Hepatocyte (in vitro differentiated cells): ENCODE results near the gene CCDC47. TPM values are rescaled to one million over a fixed set of nuclear protein-coding genes. Genes with fewer than 3 reads are reported as not detected.

Source experiments
- DNase-seq: peaks from one replicate; pipeline ENCODE4 v3.0.0-alpha.2; 2016; ENCODE audit warnings: low spot score
- H2AFZ ChIP-seq: fragments of 200-600 bp; sonication (generic); 2 replicates; pipeline ENCODE4 v1.6.0; 2016; ENCODE audit warnings: antibody characterized with exemption, mild to moderate bottlenecking
- H3K27ac ChIP-seq: fragments of 200-600 bp; sonication (generic); 2 replicates; pipeline ENCODE4 v1.5.1; 2016; ENCODE audit warnings: mild to moderate bottlenecking
- H3K27me3 ChIP-seq: fragments of 200-600 bp; sonication (generic); 2 replicates; pipeline ENCODE4 v1.6.1; 2016
- H3K36me3 ChIP-seq: fragments of 200-600 bp; sonication (generic); replicated peaks from 2 replicates; pipeline ENCODE4 v1.5.1; 2016; ENCODE audit warnings: low read depth; ENCODE audit not compliant: insufficient read depth
- H3K4me1 ChIP-seq: fragments of 200-600 bp; sonication (generic); 2 replicates; pipeline ENCODE4 v1.5.1; 2016; ENCODE audit warnings: mild to moderate bottlenecking, moderate library complexity; ENCODE audit not compliant: insufficient read depth
- H3K4me2 ChIP-seq: fragments of 200-600 bp; sonication (generic); 2 replicates; pipeline ENCODE4 v1.6.0; 2016
- H3K4me3 ChIP-seq: fragments of 200-600 bp; sonication (generic); 2 replicates; pipeline ENCODE4 v1.5.1; 2016; ENCODE audit warnings: mild to moderate bottlenecking
- H3K79me2 ChIP-seq: fragments of 200-600 bp; sonication (generic); 2 replicates; pipeline ENCODE4 v1.6.0; 2017; ENCODE audit warnings: mild to moderate bottlenecking
- H3K9me2 ChIP-seq: fragments of 200-600 bp; sonication (generic); replicated peaks from 2 replicates; pipeline ENCODE4 v1.6.0; 2017; ENCODE audit warnings: mild to moderate bottlenecking; ENCODE audit not compliant: insufficient read depth
- H3K9me3 ChIP-seq: fragments of 200-600 bp; sonication (generic); 2 replicates; pipeline ENCODE4 v1.5.1; 2016; ENCODE audit warnings: low read depth, mild to moderate bottlenecking
- H4K20me1 ChIP-seq: fragments of 200-600 bp; sonication (generic); 2 replicates; pipeline ENCODE4 v1.6.0; 2016; ENCODE audit warnings: mild to moderate bottlenecking; ENCODE audit not compliant: insufficient read depth, poor library complexity, severe bottlenecking
- CTCF ChIP-seq: fragments of 200-600 bp; sonication (generic); IDR thresholded peaks from 2 replicates; pipeline ENCODE4 v1.5.1; 2016; ENCODE audit warnings: antibody characterized with exemption, mild to moderate bottlenecking; ENCODE audit not compliant: poor library complexity
- EZH2 ChIP-seq: fragments of 200-600 bp; sonication (generic); IDR thresholded peaks from 2 replicates; pipeline ENCODE4 v1.6.1; 2016; ENCODE audit warnings: antibody characterized with exemption, mild to moderate bottlenecking, borderline replicate concordance
- EZH2phosphoT487 ChIP-seq: fragments of 200-600 bp; sonication (generic); IDR thresholded peaks from one replicate; pipeline ENCODE4 v1.6.1; 2018; ENCODE audit warnings: antibody characterized with exemption, mild to moderate bottlenecking, low read depth, moderate library complexity; ENCODE audit not compliant: unreplicated experiment, severe bottlenecking
- WGBS: methylation state at CpG from one replicate; pipeline ENCODE4 v1.1.6; 2016; ENCODE audit warnings: low lambda C conversion rate; ENCODE audit errors: missing lambda C conversion rate; 5-methylcytosine and 5-hydroxymethylcytosine counted together
- polyA plus RNA-seq: library from polyadenylated mRNA; unstranded; fragments of >200 nt; fragmentation: Nextera tagmentation; extraction: Ambion mirVana; gene quantifications from 2 replicates; pipeline ENCODE4 v1.2.1, GENCODE V29; 2016
- total RNA-seq: library from RNA; depleted of rRNA; stranded (reverse); fragments of >200 nt; gene quantifications from 2 replicates; pipeline ENCODE4 v1.2.3, GENCODE V29; 2014

CCDC47 gene
- total and polyA plus RNA-seq, 2 experiments from 2014 or later: 77.8 to 82.7 TPM

GRCh38 chr17:63695889-63696288, 77.5 kb downstream of the CCDC47 start:
- H3K27ac ChIP-seq: no peak overlapping the region

More at GRCh38 chr17:63695889-63696288, 77.5 kb downstream of the CCDC47 start:
- no peaks in the 10 kb centered on the region for H3K27me3 ChIP-seq
- H2AFZ ChIP-seq: no peak overlapping the region
- H4K20me1 ChIP-seq: no peaks in the 10 kb centered on the region
- TF ChIP-seq EZH2 (no peak), CTCF (no peak), EZH2phosphoT487 (no peak)
- H3K9me2 ChIP-seq: no peaks in the 10 kb centered on the region
- H3K4me1 ChIP-seq: peaks cover 10% of the 10 kb centered on the region
- WGBS: 87% methylated on average over 6 of the region's 6 CpGs
- H3K9me3 ChIP-seq: no peaks in the 10 kb centered on the region
- DNase-seq: no peak
- H3K4me3 ChIP-seq: no peak overlapping the region
- H3K4me2 ChIP-seq: no peak overlapping the region
- H3K79me2 ChIP-seq: no peaks in the 10 kb centered on the region
- no peaks in the 10 kb centered on the region for H3K36me3 ChIP-seq

Other genes with a start within 250 kb of the CCDC47 start
- 47.6 and 53.0 TPM in 2 replicates for gene DCAF7, start 223.1 kb downstream of the CCDC47 start, total RNA-seq
- gene DCAF7, start 223.1 kb downstream of the CCDC47 start, polyA plus RNA-seq: 56.5 and 57.2 TPM in 2 replicates
- gene TACO1, start 172.7 kb downstream of the CCDC47 start, total RNA-seq: 17.0 and 20.2 TPM in 2 replicates
- gene TACO1, start 172.7 kb downstream of the CCDC47 start, polyA plus RNA-seq: 23.8 and 32.2 TPM in 2 replicates
- gene MAP3K3, start 151.2 kb downstream of the CCDC47 start, total RNA-seq: 13.4 and 15.6 TPM in 2 replicates
- gene MAP3K3, start 151.2 kb downstream of the CCDC47 start, polyA plus RNA-seq: 15.3 and 15.5 TPM in 2 replicates
- 14.5 and 20.7 TPM in 2 replicates for gene LIMD2, start 73.5 kb downstream of the CCDC47 start, total RNA-seq
- 31.1 and 35.3 TPM in 2 replicates for gene LIMD2, start 73.5 kb downstream of the CCDC47 start, polyA plus RNA-seq
- gene STRADA, start 31.8 kb downstream of the CCDC47 start, total RNA-seq: 15.3 and 19.9 TPM in 2 replicates
- gene STRADA, start 31.8 kb downstream of the CCDC47 start, polyA plus RNA-seq: 24.4 and 27.6 TPM in 2 replicates
- gene DDX42, start 573 bp upstream of the CCDC47 start, total RNA-seq: 67.6 and 79.9 TPM in 2 replicates
- 31.1 and 36.4 TPM in 2 replicates for gene DDX42, start 573 bp upstream of the CCDC47 start, polyA plus RNA-seq
- gene PSMC5, start 53.8 kb upstream of the CCDC47 start, total RNA-seq: 37.3 and 46.6 TPM in 2 replicates
- gene PSMC5, start 53.8 kb upstream of the CCDC47 start, polyA plus RNA-seq: 129 and 132 TPM in 2 replicates
- gene FTSJ3, start 54.1 kb upstream of the CCDC47 start, total RNA-seq: 27.0 and 28.5 TPM in 2 replicates
- 28.5 and 30.0 TPM in 2 replicates for gene FTSJ3, start 54.1 kb upstream of the CCDC47 start, polyA plus RNA-seq
- gene SMARCD2, start 69.1 kb upstream of the CCDC47 start, total RNA-seq: 55.5 and 65.7 TPM in 2 replicates
- 46.0 and 52.9 TPM in 2 replicates for gene SMARCD2, start 69.1 kb upstream of the CCDC47 start, polyA plus RNA-seq
- 1.4 and 2.8 TPM in 2 replicates for gene CSH2, start 100.1 kb upstream of the CCDC47 start, total RNA-seq
- gene CSH2, start 100.1 kb upstream of the CCDC47 start, polyA plus RNA-seq: 0.84 TPM in 1 of 2 replicates, not detected in the other
- not detected in 2 replicates for gene GH2, start 108.3 kb upstream of the CCDC47 start, total RNA-seq
- gene GH2, start 108.3 kb upstream of the CCDC47 start, polyA plus RNA-seq: 1.8 TPM in 1 of 2 replicates, not detected in the other
- gene CSH1, start 123.0 kb upstream of the CCDC47 start, total RNA-seq: 0.92 and 1.1 TPM in 2 replicates
- gene CSH1, start 123.0 kb upstream of the CCDC47 start, polyA plus RNA-seq: 0.26 TPM in 1 of 2 replicates, not detected in the other
- not detected in 2 replicates for gene CSHL1, start 137.7 kb upstream of the CCDC47 start, total RNA-seq
- gene CSHL1, start 137.7 kb upstream of the CCDC47 start, polyA plus RNA-seq: not detected in 2 replicates
- gene GH1, start 145.2 kb upstream of the CCDC47 start, total RNA-seq: not detected in 2 replicates
- not detected in 2 replicates for gene GH1, start 145.2 kb upstream of the CCDC47 start, polyA plus RNA-seq
- 0.57 TPM in 1 of 2 replicates, not detected in the other for gene CD79B, start 158.7 kb upstream of the CCDC47 start, total RNA-seq
- gene CD79B, start 158.7 kb upstream of the CCDC47 start, polyA plus RNA-seq: 1.2 TPM in 2 replicates
- gene SCN4A, start 199.3 kb upstream of the CCDC47 start, total RNA-seq: under 0.01 and 0.07 TPM in 2 replicates
- not detected in 2 replicates for gene SCN4A, start 199.3 kb upstream of the CCDC47 start, polyA plus RNA-seq
- 0.13 and 0.36 TPM in 2 replicates for gene PRR29, start 224.8 kb upstream of the CCDC47 start, total RNA-seq
- 0.62 and 1.4 TPM in 2 replicates for gene PRR29, start 224.8 kb upstream of the CCDC47 start, polyA plus RNA-seq
- gene ICAM2, start 247.0 kb upstream of the CCDC47 start, total RNA-seq: 6.0 and 8.4 TPM in 2 replicates
- 2.7 and 3.4 TPM in 2 replicates for gene ICAM2, start 247.0 kb upstream of the CCDC47 start, polyA plus RNA-seq